HCEC 1CT (cell line): Measurements from ENCODE around the gene ANKRD12.

Experiments used
- DNase-seq: peaks from one replicate; pipeline ENCODE4 v3.0.0-alpha.2; 2017

The ANKRD12 gene

DNA sequence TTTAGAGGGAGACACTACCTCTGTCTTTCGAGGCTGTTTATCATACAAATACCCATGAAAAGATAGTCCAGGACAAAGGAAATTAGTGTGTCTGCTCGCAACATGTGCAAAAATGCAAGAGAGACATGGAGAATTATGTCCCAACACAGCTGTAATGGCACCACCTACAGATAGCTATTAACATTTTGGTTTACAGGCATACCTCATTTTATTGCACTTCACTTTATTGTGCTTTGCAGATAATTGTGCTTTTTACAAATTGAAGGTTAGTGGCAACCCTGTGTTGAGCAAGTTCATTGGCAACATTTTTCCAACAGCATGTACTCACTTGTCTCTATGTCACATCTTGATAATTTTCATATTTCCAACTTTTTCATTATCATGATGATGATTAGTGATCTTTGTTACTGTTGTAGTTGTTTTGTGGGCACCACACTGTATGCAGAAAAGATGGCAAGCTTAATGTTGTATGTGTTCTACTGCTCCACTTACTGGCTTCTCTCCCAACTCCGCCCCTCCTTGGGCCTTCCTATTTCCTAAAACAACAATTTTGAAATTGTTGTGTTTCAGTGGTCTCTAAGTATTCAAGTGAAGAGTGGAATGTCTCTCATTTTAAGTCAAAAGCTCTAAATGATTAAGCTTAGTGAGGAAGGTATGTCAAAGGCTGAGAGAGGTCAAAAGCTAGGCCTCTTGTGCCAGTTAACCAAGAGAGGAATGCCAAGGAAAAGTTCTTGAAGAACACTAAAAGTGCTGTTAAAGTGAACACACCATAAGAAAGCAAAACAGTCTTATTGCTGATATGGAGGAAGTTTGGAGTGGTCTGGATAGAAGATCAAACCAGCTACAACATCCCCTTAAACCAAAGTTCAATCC, 52.0 kb downstream of the ANKRD12 start:
- no peak for DNase-seq

GRCh38 chr18:9189491-9189890, 52.9 kb downstream of the ANKRD12 start:
- DNase-seq: no peak

DNA sequence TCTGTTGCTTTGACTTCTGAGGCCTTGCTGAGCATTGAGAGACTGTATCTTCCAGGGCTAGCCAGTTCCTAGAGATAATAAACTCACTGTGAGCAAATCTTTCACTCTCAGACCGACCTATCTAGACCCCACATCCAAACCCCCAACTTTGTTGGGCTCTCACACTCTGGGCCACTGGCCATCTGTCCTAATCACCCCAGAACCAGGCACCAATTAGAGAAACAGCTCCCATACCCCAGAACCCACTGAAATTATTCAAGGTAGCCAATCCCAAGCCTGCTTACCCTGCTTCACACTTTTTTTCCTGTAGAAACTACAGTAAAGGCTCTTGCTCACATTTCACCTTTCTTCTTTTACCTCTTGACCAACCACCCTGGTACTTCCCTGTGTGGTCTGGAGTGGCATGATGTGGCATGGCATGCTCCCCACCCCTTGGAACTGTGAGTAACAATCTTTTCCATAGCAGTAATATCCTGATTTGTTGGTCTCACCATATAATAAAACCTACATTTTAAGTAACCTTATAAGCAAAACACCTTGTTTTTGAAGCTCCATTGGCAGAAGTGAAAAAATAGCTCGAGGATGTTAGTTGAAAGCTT, 55.2 kb downstream of the ANKRD12 start:
- no peak for DNase-seq

- DNase-seq: no peak
These were observed 56.5 kb downstream of the ANKRD12 start for GRCh38 chr18:9193031-9193430.

DNA sequence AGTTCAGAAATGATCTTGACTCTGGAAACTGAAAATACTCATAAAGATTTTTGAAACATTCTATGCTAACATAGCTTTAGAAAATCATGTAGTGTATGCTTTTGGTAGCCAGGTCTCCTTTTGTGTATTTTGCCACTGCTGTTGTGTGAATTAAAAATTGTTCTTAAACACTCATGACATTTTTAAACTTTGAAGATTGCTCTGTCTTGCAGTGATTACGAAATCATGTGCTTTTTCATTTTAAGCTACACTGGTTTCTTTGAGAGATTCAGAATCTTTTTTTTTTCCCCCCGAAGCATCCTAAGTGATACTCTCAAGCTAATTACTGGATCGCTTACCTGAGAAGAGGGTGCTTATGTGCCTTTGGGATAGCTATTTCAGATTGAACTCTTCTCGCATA, 60.0 kb downstream of the ANKRD12 start:
- no peak for DNase-seq

DNA sequence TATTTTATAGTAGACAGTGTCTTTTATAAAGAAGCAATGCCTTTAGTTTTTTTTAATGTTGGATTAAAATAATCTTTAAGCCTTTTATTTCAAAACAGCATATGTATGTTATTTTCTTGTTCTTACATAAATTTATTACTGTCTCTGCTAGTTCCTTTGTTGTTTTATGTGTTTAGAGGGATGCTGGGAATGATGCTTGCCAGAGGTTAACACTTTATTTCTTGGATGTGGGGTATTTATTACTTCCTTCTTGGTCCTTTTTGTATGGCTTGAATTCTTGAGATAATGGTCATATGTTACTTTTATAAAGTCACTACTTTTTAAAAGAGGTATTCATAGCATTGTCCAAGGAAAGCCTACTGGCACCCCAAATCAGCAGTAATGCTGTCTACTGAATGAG, 63.1 kb downstream of the ANKRD12 start:
- no peak for DNase-seq

- no peak for DNase-seq
These were observed 64.6 kb downstream of the ANKRD12 start for GRCh38 chr18:9201224-9201623.

DNA sequence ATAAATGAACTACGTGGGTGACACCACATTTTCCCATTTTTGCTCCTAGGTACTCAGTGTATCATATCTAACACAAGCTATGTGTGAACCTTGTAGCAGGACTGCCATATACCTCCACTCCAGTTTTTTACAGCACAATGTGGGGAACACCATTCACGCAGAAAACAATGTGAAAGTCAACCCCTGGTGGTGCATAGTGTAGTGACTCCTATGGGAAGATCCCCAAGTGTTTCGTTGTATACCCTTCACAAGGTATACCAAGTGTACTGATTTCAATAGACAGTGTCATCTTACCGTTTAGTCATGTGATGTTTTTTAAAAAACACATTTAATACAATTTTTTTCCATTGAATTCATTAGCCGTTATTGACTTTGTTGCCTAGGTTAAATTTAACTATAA, 68.1 kb downstream of the ANKRD12 start:
- DNase-seq: no peak

- no peak for DNase-seq
These were observed 69.8 kb downstream of the ANKRD12 start for GRCh38 chr18:9206421-9206820.

- DNase-seq: no peak
These were observed 72.7 kb downstream of the ANKRD12 start for GRCh38 chr18:9209279-9209678.

DNA sequence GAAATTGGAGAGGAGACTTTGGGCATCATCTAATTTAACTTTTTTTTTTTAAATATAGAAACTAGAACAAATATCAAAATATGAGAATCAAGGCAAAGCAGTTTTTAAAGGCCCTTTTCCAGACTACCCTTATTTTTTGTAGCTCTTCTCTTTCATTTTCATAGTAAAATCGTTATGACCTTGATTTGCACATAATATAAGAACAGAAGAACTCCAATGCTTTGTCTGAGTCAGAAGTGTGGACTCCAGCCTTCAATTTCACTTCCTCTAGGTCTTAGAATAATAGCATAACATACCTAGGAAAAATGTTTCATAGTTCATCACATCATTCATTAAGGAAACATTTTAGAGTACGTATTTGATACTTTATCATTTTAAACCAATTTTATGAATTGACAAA, 74.4 kb downstream of the ANKRD12 start:
- DNase-seq: no peak

GRCh38 chr18:9211955-9212354, 75.4 kb downstream of the ANKRD12 start:
- no peak for DNase-seq

DNA sequence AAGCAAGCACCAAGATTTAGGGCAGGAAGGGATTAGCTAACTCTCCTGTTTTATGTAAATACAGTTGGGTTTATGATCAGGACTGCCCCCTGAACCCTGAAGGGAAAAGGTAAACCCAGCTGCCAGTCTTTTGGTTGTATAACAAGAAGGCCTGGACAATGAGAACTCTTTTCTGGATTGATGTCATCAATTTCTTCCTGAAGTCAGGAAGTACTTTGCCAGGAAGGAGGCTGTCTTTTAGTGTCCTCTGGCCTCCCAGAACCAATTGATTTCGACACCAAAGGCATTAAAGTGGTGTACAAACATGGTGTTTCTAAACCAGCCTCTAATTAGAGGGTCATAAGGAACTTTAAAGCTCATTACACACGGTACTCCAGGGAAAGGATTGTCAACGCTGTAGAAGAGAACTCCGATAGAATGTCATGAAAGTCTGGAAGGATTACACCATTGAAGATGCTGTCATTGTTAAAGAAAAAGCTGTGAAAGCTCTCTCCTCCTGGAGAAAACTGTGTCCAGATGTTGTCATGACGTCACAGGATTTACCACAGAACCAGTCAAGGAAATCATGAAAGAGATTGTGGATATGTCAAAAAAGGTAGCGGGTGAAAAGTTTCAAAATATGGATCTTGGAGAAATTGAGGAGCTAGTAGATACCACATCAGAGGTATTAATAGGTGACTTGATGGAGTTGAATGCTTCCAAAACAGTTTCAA, 78.8 kb downstream of the ANKRD12 start:
- DNase-seq: no peak

DNA sequence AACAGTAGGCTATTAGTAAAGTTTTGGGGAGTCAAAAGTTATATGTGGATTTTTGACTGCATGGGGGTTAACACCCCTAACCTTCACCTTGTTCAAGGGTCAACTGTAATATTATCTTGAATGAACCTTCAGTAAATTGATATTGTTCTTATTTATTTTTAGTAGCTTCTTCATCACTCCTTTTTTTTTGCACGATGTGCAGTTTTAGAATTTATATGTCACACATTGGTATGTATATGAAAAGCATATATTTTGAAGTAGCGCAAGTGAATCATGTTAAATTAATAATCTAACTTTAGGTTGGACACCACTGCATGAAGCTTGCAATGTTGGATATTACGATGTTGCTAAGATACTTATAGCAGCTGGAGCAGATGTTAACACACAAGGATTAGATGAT, 79.9 kb downstream of the ANKRD12 start:
- DNase-seq: no peak

DNA sequence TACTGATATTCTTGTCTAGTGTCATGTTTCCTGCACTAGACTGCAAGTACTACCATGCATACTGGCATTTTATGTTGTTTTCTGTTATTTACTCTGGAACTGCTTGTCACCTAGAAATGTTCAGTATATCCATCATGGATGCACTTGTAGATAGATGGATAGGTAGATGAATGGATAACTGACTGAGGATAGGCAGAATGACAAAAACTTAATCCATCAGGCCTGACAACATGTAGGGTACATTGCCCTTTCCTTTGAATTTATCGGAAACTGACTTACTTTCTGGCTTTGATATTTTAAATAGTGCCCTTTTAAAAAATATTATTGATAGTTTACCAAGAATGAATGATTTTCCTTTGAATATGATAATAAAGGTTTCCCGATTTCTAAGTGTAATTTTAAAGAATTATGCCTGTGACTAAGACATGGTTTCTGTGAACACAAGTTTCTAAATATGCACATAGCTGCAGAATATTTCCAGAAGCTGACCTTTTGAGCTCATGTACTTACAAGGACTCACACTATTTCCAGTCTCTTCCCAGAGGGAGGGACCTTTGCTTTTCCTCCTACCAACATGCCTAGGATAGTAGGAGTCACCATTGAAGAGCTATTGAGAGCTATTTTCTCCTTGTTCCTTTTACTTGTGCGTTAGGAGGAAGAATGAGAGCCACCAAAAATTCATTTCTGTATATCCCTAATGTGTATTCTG, 81.3 kb downstream of the ANKRD12 start:
- no peak for DNase-seq

DNA sequence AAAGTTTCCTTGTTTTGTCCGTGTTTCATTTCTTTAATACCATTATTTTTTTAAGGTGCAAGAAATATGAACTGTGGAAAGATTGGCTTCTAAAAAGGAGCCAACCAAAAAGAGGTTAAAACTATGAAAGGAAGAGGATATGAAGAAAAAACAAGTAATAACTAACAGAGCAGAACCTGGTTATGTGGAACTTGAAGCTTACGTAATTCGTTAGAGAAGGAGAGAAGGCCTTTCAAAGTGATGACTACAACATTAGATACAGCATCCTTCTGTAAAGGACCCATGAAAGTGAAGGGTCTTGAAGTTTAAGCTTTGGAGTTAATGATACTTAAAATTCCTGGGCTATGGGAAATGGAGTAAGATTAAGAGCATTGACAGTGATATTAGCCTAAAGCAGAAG, 84.5 kb downstream of the ANKRD12 start:
- no peak for DNase-seq

GRCh38 chr18:9221661-9222060, 85.1 kb downstream of the ANKRD12 start:
- DNase-seq: no peak

- no peak for DNase-seq
These were observed 86.8 kb downstream of the ANKRD12 start for GRCh38 chr18:9223356-9223755.

GRCh38 chr18:9226463-9226862, 89.9 kb downstream of the ANKRD12 start:
- no peak for DNase-seq

- no peak for DNase-seq
These were observed 95.4 kb downstream of the ANKRD12 start for GRCh38 chr18:9231852-9232486.

GRCh38 chr18:9232977-9233376, 96.4 kb downstream of the ANKRD12 start:
- DNase-seq: no peak

DNA sequence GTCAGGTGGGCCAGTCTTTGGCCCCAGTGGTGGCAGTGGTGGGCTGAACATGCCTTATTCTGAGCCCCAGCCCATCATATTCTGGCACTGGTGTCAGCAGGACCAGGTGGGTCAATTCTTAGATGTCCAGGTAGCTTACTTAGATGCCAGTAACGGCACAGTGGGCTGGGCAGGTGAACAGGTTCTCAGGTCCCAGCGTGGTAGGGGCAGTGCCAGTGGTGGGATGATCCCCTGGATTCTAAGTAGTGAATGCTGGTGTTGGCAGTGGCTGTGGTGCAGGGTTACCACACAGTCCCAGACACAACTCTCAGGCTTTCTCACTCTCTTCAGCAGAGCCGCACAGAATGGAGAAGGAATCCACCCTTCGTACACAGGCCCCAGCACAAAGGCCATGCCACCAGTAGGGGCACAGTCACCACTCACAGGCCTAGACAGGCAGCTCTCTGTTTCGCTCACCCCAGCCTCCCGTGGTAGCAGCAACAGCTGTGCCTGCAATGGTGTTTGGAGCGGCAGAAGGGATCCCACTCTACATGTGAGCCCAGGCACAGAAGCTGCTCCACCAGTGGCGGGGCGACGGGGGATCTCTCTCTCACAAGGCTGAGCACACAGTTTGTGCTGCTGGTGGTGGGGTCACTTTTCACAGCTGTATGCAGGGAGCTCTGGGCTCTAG, 97.3 kb downstream of the ANKRD12 start:
- DNase-seq: no peak
